HG02588 (cell line): Measurements from ENCODE around the gene UGT2B17.
"Not testable (repeated sequence)": the region's sequence is repeated elsewhere in the genome, so short reads cannot be mapped to it uniquely, and the experiment has no call there.

Experiments used
- ATAC-seq: cut with Tn5 transposase; IDR thresholded peaks from one replicate; pipeline ENCODE4 v1.9.1; 2021; ENCODE audit warnings: mild to moderate bottlenecking, moderate library complexity; ENCODE audit not compliant: unreplicated experiment

The UGT2B17 gene

DNA sequence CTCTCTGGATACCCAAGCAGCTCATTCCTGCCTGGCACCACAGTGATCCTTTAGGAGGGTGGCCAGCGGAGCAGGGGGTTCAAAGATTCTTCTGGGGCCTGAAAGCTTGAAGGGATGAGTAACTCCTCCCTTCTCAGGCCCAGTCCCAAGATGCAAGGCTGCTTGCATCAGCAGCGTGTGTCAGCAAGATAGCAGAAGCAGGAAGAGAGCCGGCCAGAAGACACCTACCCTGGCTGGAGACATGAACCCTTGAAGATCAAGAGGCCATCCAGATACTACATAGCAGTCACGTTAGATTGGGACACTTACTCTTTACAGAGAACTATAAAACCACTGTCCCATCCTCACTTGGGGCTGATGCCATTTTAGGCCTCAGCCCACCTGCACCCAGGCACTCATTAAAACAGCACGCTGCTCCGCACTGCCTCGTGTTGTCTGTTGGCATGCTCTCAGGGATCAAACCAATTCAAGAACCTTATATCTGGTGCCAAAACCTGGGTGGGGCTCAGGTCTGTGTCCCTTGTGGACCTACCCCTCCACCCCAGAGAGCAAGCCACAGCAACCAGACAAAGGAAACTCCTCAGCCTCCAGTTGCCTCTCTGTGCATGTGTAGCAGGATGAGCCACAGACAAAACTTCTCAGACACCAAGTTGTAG is 6.5 kb downstream of the UGT2B17 start:
- ATAC-seq: peak; percentile 52

DNA sequence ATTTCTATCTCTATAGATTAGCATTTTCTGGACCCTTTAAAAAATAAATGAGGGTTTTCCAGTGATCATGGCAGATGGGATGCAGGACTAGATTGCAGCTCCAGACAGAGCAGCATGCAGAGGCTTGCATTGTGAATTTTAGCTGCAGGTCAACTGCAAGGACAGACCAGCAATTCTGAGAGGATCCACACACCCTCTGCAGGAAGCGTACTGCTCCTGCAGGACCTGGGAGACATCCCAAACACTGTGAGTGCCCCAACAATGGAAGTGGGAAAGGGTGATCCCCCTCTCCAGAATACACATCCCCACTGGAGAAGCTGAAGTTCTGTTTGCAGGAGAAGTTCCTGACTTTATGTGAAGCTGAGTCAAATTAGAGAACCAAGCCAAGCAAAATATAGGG is 7.1 kb downstream of the UGT2B17 start:
- peak; percentile 13 for ATAC-seq

DNA sequence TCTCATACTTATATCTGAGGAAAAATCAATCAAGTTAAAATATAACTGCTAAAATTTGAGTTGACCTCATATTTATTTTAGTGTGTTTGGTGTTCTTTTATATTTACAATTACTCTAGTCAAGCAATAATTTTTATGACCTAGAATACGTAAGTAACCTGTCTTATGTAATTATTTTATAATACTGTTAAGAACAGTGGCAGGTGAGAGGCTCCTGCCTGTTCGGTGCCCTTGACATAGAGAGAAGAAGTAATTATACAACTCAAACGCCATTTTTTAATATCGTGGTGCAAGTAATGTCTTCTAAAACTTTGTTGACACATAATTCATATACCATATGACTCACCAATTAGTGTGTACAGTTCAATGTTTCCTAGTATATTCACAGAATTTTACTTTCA is 7.6 kb downstream of the UGT2B17 start:
- ATAC-seq: not testable (repeated sequence)

DNA sequence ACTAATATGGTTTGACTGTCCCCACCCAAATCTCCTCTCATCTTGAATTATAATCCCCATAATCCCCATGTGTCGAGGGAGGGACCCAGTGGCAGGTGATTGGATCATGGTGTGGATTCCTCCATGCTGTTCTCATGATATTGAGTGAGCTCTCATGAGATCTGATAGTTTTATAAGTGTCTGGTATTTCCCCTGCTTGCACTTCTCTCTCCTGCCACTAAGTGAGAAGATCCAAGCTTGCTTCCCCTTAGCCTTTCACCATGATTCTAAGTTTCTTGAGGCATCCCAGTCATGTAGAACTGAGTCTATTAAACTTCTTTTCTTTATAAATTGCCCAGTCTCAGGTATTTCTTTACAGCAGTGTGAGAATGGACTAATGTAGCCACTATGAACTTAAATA is 9.8 kb downstream of the UGT2B17 start:
- not testable (repeated sequence) for ATAC-seq

DNA sequence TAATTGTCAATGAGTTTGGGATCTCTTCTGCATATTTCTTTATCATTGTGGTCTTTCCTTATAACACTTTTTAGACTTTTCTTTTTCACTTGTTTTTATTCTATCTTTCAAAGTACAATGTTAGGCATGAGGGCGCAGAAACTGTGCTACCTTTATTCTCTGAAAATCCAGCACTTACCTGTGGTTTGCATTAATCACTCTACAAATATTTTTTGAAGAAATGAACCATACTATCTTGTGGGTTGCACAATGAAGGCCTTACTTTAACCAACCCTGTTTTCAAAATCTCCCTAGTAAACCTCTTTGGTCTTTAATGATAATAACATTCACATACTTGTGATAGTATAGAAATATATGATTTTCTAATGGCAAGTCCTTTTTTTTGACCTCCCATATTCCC is 11.0 kb downstream of the UGT2B17 start:
- ATAC-seq: not testable (repeated sequence)

DNA sequence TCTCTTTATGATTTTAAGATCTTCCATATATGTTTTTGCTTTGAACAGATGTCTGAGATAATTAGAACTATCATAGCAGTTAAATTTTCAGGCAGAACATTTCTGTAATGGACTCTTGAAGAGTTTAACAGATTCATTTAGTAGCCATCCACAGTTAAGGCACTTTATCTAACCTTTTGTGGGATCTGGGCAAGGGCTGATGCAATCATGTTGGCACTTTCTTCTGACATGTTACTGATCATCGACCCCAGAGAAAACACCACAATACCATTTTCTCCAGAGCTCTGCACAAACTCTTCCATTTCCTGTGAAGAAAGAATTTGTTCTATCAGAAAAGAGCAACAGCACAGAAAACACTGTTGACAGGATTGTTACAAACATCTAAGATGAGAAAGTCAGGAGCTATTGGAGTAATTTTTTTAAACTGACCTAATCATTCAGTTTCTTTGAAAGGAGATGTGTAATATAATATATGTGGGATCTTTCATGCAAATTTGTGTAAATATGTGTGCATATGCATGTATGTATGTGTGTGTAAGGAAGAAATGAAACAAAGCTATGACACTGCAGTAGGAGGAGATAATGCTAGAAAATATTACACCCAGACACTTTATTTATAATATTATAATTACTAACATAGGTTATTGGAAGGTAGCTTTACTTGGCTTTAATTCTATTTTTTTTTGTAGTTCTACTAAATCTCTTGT is 15.6 kb downstream of the UGT2B17 start:
- ATAC-seq: not testable (repeated sequence)

DNA sequence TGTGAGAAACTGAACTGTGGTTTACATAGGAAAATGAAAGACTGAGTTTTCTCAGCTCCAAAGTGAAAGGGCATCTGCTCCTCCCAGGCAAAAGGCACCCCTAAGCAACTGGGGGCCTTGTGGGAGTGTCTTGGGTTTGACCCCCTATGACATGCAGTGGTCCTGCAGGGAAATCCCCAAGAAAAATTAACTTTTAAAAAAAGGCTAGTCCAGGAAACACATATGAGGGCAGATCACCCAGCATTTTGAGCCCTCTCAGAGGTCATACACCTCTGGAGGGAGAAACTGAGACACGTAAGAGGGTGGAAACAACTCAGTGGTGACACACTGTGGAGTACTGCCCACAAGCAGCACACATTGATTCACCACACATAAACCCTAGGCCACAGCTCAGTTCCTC is 22.3 kb downstream of the UGT2B17 start:
- ATAC-seq: peak; percentile 54

DNA sequence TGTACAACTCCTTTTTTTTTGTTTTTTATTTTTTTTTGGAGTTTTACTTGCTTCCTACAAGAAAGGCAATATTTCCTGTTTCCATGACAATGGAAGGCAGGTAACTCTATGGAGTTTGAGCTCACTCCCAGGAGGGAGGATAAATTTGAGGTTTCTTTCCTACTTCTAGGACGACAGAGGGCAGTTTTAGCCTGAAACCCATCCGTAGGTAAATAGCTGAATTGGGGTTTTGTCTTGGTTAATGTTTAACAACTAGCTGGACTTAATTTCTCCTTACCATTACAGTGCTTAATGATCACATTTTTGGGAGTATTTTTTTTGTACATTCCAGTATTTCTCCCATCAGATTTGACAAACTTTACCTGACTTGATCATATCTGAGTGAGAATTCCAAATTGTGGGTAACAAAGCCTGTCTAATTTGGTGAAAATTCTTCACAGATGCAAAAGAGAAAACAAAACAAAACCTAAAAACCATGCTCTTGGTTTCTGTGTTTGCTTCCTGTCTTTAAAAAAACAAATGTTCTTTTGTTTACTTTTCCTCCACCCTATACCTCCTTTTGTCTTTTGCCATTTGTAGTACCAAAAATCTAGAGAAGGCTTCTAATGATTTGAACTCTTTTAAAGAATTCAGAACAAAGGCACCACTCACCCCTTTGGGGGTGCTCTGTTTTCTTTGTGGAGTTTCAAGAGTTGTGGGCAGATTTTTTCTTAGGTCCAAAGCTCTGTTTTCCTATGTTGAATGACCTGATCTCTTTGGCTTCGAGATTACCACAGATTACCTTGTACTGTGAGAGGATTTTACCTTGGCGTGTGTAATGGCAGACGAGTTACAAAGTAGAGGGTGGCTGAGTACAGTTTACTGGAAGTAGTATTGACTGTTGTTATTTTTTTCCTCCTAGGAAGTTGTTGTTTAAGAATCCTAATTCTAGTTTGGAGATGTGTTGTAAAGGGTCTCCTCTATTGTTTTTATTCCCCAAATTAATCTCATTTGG is 23.0 kb downstream of the UGT2B17 start:
- peak; percentile 58 for ATAC-seq

DNA sequence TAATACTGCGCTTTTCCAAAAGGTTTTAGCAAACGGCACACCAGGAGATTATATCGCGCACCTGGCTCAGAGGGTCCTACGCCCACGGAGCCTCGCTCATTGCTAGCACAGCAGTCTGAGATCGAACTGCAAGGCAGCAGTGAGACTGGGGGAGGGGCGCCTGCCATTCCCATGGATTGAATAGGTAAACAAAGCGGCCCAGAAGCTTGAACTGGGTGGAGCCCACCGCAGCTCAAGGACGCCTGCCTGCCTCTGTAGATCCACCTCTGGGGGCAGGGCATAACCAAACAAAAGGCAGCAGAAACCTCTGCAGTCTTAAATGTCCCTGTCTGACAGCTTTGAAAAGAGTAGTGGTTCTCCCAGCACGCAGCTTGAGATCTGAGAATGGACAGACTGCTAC is 33.4 kb downstream of the UGT2B17 start:
- not testable (repeated sequence) for ATAC-seq

DNA sequence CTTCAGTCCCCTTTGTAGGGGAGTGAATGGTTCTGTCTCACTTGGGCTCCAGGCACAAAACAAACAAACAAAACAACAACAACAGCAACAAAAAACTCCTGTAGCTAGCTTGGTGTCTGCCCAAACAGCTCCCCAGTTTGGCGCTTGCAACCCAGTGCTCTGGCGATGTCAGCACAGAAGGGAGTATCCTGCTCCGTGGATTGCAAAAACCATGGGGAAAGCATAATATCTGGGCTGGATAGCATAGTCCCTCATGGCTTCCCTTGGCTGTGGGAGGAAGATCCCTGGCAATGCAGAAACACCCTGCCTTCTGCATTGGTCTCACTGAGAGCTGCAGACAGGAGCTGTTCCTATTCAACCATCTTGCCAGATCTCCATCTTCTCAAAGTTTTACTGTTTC is 39.7 kb downstream of the UGT2B17 start:
- ATAC-seq: no peak

DNA sequence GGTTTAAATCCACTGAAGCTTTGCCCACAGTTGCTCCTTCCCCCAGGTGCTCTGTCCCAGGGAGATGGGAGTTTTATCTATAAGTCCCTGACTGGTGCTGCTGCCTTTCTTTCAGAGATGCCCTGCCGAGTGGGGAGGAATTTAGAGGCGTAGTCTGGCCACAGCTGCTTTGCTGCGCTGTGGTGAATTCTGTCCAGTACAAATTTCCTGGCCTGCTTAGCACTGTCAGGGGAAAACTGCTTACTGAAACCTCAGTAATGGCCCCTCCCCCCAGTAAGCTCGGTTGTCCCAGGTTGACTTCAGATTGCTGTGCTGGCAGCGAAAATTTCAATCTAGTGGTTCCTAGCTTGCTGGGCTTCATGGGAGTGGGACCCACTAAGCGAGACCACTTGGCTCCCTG is 40.1 kb downstream of the UGT2B17 start:
- no peak for ATAC-seq

DNA sequence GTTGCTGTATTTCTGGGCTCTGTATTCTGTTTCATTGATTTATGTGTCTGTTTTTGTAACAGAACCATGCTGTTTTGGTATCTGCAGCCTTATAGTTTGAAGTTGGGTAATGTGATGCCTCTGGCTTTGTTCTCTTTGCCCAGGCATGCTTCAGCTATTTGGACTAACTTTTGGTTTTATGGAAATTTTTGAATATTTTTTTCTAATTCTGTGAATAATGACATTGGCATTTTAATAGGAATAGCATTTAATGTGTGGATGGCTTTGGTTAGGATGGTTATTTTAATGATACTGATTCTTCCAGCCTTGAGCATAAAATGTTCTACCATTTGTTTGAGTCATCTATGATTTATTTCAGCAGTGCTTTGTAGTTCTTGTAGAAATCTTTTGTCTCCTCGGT is 53.9 kb downstream of the UGT2B17 start:
- ATAC-seq: not testable (repeated sequence)

DNA sequence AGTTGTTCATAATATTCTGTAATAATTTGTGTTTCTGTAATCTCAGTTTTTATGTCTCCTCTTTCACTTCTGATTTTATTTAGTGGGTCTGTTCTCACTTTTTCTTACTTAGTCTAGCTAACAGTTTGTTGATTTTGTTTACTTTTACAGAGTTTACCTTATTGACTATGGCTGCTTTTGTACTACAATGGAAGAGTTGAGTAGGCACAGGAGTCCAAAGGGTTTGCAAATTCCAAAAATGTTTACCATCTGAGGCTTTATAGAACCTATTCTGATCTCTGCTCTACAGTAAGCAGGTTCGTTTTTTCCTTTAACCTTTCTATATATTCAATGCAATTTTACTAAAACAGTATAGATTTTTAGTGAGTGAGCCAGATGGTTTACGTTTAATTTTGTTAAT is 55.1 kb downstream of the UGT2B17 start:
- no peak for ATAC-seq

DNA sequence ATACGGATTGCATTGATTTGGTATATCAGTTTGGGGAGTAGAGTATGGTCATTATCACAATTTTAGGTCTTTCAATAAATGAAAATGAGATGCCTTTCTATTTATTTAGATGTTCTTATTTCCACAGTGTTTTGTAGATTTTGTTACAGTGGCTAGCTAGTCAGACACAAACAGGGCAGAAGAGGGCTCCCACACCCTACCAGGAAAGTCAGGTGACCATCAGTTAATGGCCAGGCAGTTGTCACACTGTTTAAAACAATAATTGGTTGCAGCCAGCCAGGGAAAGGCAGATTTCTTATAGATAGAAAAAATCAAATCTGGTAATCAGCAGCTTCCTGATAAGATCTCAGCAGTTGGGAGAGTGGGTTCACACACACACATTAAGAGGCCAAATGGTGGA is 57.2 kb downstream of the UGT2B17 start:
- ATAC-seq: no peak

DNA sequence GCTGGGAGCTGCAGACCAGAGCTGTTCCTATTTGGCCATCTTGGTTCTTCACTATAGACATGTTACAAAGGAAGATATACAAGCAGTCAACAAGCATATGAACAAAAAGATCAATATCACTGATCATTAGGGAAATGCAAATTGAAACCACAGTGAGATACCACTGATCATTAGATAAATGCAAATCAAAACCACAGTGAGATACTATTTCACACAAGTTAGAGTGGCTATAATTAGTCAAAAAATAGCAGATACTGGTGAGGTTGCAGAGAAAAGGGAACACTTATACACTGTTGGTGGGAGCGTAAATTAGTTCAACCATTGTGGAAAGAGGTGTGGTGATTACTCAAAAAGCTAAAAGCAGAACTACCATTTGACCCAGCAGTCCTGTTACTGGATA is 70.7 kb downstream of the UGT2B17 start:
- peak; percentile 46 for ATAC-seq

DNA sequence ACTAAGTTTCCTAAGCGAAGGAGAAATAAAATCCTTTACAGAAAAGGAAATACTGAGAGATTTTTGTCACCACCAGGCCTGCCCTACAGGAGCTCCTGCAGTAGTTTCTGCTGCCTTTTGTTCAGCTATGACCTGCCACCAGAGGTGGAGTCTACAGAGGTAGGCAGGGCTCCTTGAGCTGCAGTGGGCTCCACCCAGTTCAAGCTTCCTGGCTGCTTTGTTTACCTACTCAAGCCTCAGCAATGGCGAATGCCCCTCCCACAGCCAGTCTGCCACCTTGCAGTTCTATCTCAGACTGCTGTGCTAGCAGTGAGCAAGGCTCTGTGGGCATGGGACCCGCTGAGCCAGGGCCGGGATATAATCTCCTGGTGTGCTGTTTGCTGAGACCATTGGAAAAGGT is 71.3 kb downstream of the UGT2B17 start:
- ATAC-seq: not testable (repeated sequence)

DNA sequence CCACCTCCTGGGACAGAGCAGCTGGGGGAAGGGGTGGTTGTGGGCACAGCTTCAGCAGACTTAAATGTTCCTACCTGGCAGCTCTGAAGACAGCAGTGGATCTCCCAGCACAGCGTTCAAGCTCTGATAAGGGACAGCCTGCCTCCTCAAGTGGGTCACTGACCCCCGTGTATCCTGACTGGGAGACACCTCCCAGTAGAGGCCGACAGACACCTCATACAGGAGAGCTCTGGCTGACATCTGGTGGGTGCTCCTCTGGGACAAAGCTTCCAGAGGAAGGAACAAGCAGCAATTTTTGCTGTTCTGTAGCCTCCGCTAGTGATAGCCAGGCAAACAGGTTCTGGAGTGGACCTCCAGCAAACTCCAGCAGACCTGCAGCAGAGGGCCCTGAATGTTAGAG is 72.7 kb downstream of the UGT2B17 start:
- not testable (repeated sequence) for ATAC-seq

DNA sequence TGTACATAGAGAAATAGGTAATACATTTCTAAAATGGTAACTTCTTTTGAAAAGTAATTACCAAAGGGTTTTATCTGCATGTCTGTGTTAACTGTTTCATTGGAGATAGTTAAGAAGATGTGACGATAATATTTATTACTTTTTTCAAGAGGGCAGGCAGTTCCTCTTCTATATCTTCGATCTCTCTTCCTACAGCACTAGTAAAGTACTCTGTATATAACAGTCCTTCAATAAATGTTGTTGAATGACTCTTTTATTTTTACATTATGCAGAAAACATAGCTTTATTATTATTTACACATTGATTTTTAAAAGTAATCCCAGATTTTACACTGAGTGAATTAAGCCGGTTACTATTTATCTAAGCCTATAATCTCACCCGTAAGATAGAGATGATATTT is 77.1 kb downstream of the UGT2B17 start:
- no peak for ATAC-seq

DNA sequence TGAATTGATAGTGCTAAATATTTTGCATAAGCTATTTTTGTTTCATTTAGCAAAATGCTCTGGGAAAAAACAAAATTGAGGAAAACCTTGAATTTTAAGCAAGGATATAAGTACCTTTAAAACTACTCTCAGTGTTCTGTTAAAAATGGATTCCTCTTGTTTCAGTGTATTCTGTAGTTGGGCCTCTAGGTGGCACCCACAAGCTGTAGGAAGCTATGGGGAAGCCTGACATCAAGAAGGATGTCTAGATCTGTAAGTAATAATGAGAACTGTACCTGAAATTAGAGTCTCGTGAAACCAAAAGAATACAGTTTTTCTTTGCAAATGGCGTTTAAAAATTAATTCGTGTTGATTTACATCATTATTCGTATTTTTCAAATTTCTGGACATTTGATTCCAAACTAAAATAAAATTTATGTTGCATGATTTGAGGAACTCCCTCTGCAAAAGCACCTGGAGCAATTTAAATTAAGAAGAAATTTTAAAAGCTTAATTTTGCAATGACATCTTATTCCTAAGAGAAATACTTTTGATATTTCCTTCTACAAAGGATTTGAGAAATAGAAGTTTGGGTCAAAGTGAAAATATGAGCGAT is 77.6 kb downstream of the UGT2B17 start:
- peak; percentile 90 for ATAC-seq

DNA sequence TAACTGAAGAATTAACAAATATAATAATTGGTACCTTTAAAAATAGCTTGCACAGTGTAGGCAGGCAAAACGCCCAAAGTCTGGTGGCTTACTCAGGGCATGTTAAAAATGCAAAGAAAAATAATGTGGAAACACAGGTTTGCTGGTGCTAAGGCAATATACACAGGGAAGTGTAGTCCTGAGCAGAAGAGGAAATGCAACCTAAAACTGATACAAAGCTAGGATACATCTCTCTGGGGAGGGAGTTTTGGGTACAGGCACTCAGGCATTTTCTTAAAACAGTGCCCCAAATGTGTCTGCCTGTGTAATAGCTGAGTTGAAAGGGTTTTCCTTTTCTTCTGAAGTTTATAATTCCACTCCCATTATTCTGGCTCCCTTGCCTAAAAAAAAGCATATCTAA is 81.4 kb downstream of the UGT2B17 start:
- peak; percentile 42 for ATAC-seq

DNA sequence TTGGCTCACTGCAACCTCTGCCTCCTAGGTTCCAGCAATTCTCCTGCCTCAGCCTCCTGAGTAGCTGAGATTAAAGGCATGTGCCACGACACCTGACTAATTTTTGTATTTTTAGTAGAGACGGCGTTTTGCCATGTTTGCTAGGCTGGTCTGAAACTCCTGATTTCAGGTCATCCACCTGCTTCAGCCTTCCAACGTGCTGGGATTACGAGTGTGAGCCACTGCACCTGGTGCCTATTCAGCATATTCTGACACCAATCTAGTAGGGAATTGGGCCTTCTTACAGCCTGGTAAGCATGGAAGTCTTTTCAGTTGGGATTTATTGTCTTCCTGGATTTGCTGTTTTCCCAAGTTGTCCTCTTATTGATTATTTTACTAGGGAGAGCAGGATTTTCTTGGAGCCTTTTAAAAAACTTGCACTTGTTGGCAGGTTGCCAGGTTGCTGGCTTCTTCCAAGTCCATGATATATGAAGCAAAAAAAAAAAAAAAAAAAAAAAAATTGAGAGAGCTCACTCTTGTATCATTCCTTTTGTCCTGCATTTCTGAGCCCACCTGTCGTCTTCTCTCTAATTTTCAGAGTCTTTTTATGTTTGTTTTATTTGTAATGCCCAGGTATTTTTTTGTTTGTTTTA is 85.2 kb downstream of the UGT2B17 start:
- ATAC-seq: no peak
